ENCODE data around the gene ANAPC16. TPM values are rescaled to one million over a fixed set of nuclear protein-coding genes. Genes with fewer than 3 reads are reported as not detected.
"Not testable (repeated sequence)": the region's sequence is repeated elsewhere in the genome, so short reads cannot be mapped to it uniquely, and the experiment has no call there.

The ANAPC16 gene
- total RNA-seq, 1 experiment from 2014 or later: 129 TPM

- Histone ChIP-seq H3K9ac (ENCODE audit: low read length) (no peak overlapping the region), H3K4me3 (ENCODE audit: low read length) (peak overlapping the region; percentile 16; the same call in 1 of the 2 replicates), H3K4me1 (ENCODE audit: low read length) (peaks cover 48% of the 10 kb centered on the region), H3K36me3 (ENCODE audit: insufficient read depth, low read length) (no peaks in the 10 kb centered on the region), H3K9me3 (ENCODE audit: low read length) (no peaks in the 10 kb centered on the region), H3K4me2 (ENCODE audit: low read depth, low read length, poor library complexity, severe bottlenecking) (peak overlapping the region; percentile 99), H3K27me3 (ENCODE audit: low read length) (no peaks in the 10 kb centered on the region), H3K9me2 (replicated peaks; ENCODE audit: insufficient read depth, low read length) (no peaks in the 10 kb centered on the region), H3K27ac (ENCODE audit: low read length) (peak overlapping the region; percentile 69), H4K20me1 (ENCODE audit: insufficient read depth, low read depth, low read length) (peaks cover 5% of the 10 kb centered on the region; the same call in 1 of the 2 replicates), H3K79me2 (ENCODE audit: low read length) (peaks cover 66% of the 10 kb centered on the region), H2AFZ (ENCODE audit: low read length) (no peak overlapping the region)
- peak; percentile 79 for DNase-seq
Measured at GRCh38 chr10:72218325-72218724, 2.5 kb downstream of the ANAPC16 start.

- H2AFZ ChIP-seq (ENCODE audit: low read length): no peak overlapping the region
- H3K4me3 ChIP-seq (ENCODE audit: low read length): peak overlapping the region; percentile 16; the same call in 1 of the 2 replicates
- H3K36me3 ChIP-seq (ENCODE audit: insufficient read depth, low read length): 0 out of 2 replicates have a peak, but pooled peaks cover under 1% of the 10 kb centered on the region
- no peak for DNase-seq
- H3K27ac ChIP-seq (ENCODE audit: low read length): peak overlapping the region; percentile 69
- H3K4me1 ChIP-seq (ENCODE audit: low read length): peaks cover 51% of the 10 kb centered on the region
- no peaks in the 10 kb centered on the region for H3K9me2 ChIP-seq (replicated peaks; ENCODE audit: insufficient read depth, low read length)
- peak overlapping the region; percentile 99 for H3K4me2 ChIP-seq (ENCODE audit: low read depth, low read length, poor library complexity, severe bottlenecking)
- H3K27me3 ChIP-seq (ENCODE audit: low read length): no peaks in the 10 kb centered on the region
- peaks cover 68% of the 10 kb centered on the region for H3K79me2 ChIP-seq (ENCODE audit: low read length)
- no peaks in the 10 kb centered on the region for H3K9me3 ChIP-seq (ENCODE audit: low read length)
- no peak overlapping the region for H3K9ac ChIP-seq (ENCODE audit: low read length)
- H4K20me1 ChIP-seq (ENCODE audit: insufficient read depth, low read depth, low read length): peaks cover 5% of the 10 kb centered on the region; the same call in 1 of the 2 replicates
Measured at GRCh38 chr10:72218726-72219125, 2.9 kb downstream of the ANAPC16 start.

GRCh38 chr10:72219235-72219814 lies 3.5 kb downstream of the ANAPC16 start:
- Histone ChIP-seq H3K79me2 (ENCODE audit: low read length) (peaks cover 67% of the 10 kb centered on the region), H4K20me1 (ENCODE audit: insufficient read depth, low read depth, low read length) (peaks cover 5% of the 10 kb centered on the region; the same call in 1 of the 2 replicates), H3K4me3 (ENCODE audit: low read length) (no peak overlapping the region), H3K9ac (ENCODE audit: low read length) (no peak overlapping the region), H3K9me2 (replicated peaks; ENCODE audit: insufficient read depth, low read length) (no peaks in the 10 kb centered on the region), H3K9me3 (ENCODE audit: low read length) (no peaks in the 10 kb centered on the region), H3K27ac (ENCODE audit: low read length) (peak overlapping the region; percentile 69), H3K36me3 (ENCODE audit: insufficient read depth, low read length) (0 out of 2 replicates have a peak, but pooled peaks cover 5% of the 10 kb centered on the region), H2AFZ (ENCODE audit: low read length) (no peak overlapping the region), H3K27me3 (ENCODE audit: low read length) (no peaks in the 10 kb centered on the region), H3K4me1 (ENCODE audit: low read length) (peaks cover 51% of the 10 kb centered on the region), H3K4me2 (ENCODE audit: low read depth, low read length, poor library complexity, severe bottlenecking) (peak overlapping the region; percentile 99)
- DNase-seq: no peak

- Histone ChIP-seq H3K27me3 (ENCODE audit: low read length) (no peaks in the 10 kb centered on the region), H3K79me2 (ENCODE audit: low read length) (peaks cover 57% of the 10 kb centered on the region), H3K9ac (ENCODE audit: low read length) (no peak overlapping the region), H2AFZ (ENCODE audit: low read length) (no peak overlapping the region), H3K4me3 (ENCODE audit: low read length) (no peak overlapping the region), H3K27ac (ENCODE audit: low read length) (no peak overlapping the region), H3K9me3 (ENCODE audit: low read length) (no peaks in the 10 kb centered on the region), H3K36me3 (ENCODE audit: insufficient read depth, low read length) (peaks cover 11% of the 10 kb centered on the region; the same call in 1 of the 2 replicates), H3K9me2 (replicated peaks; ENCODE audit: insufficient read depth, low read length) (no peaks in the 10 kb centered on the region), H3K4me1 (ENCODE audit: low read length) (peaks cover 40% of the 10 kb centered on the region), H4K20me1 (ENCODE audit: insufficient read depth, low read depth, low read length) (peaks cover 5% of the 10 kb centered on the region; the same call in 1 of the 2 replicates), H3K4me2 (ENCODE audit: low read depth, low read length, poor library complexity, severe bottlenecking) (no peak overlapping the region)
- DNase-seq: peak; percentile 36
Measured at GRCh38 chr10:72220637-72221036, 4.8 kb downstream of the ANAPC16 start.

GRCh38 chr10:72221278-72221677 lies 5.5 kb downstream of the ANAPC16 start:
- Histone ChIP-seq H3K27ac (ENCODE audit: low read length) (no peak overlapping the region), H4K20me1 (ENCODE audit: insufficient read depth, low read depth, low read length) (peaks cover 5% of the 10 kb centered on the region; the same call in 1 of the 2 replicates), H3K4me1 (ENCODE audit: low read length) (peaks cover 40% of the 10 kb centered on the region), H3K4me3 (ENCODE audit: low read length) (no peak overlapping the region), H2AFZ (ENCODE audit: low read length) (no peak overlapping the region), H3K9me2 (replicated peaks; ENCODE audit: insufficient read depth, low read length) (no peaks in the 10 kb centered on the region), H3K27me3 (ENCODE audit: low read length) (no peaks in the 10 kb centered on the region), H3K36me3 (ENCODE audit: insufficient read depth, low read length) (peaks cover 11% of the 10 kb centered on the region; the same call in 1 of the 2 replicates), H3K4me2 (ENCODE audit: low read depth, low read length, poor library complexity, severe bottlenecking) (no peak overlapping the region), H3K9ac (ENCODE audit: low read length) (no peak overlapping the region), H3K79me2 (ENCODE audit: low read length) (peaks cover 58% of the 10 kb centered on the region), H3K9me3 (ENCODE audit: low read length) (no peaks in the 10 kb centered on the region)
- DNase-seq: no peak

GRCh38 chr10:72223743-72224101 lies 7.9 kb downstream of the ANAPC16 start:
- no peaks in the 10 kb centered on the region for H3K9me3 ChIP-seq (ENCODE audit: low read length)
- H3K4me3 ChIP-seq (ENCODE audit: low read length): no peak overlapping the region
- no peaks in the 10 kb centered on the region for H3K9me2 ChIP-seq (replicated peaks; ENCODE audit: insufficient read depth, low read length)
- H3K79me2 ChIP-seq (ENCODE audit: low read length): peaks cover 55% of the 10 kb centered on the region
- peaks cover 11% of the 10 kb centered on the region; the same call in 1 of the 2 replicates for H3K36me3 ChIP-seq (ENCODE audit: insufficient read depth, low read length)
- H3K4me1 ChIP-seq (ENCODE audit: low read length): peaks cover 33% of the 10 kb centered on the region
- no peak overlapping the region for H2AFZ ChIP-seq (ENCODE audit: low read length)
- DNase-seq: no peak
- no peaks in the 10 kb centered on the region; the same call in 1 of the 2 replicates for H4K20me1 ChIP-seq (ENCODE audit: insufficient read depth, low read depth, low read length)
- H3K27me3 ChIP-seq (ENCODE audit: low read length): no peaks in the 10 kb centered on the region
- H3K9ac ChIP-seq (ENCODE audit: low read length): no peak overlapping the region
- H3K4me2 ChIP-seq (ENCODE audit: low read depth, low read length, poor library complexity, severe bottlenecking): no peak overlapping the region
- H3K27ac ChIP-seq (ENCODE audit: low read length): peak overlapping the region; percentile 3; the same call in 1 of the 2 replicates

- Histone ChIP-seq H3K4me1 (ENCODE audit: low read length) (peaks cover 28% of the 10 kb centered on the region), H3K79me2 (ENCODE audit: low read length) (peaks cover 54% of the 10 kb centered on the region), H3K36me3 (ENCODE audit: insufficient read depth, low read length) (peaks cover 11% of the 10 kb centered on the region; the same call in 1 of the 2 replicates)
- not testable (repeated sequence) for DNase-seq; H3K27me3 ChIP-seq (ENCODE audit: low read length); H4K20me1 ChIP-seq (ENCODE audit: insufficient read depth, low read depth, low read length); H3K9me3 ChIP-seq (ENCODE audit: low read length); H2AFZ ChIP-seq (ENCODE audit: low read length); H3K4me2 ChIP-seq (ENCODE audit: low read depth, low read length, poor library complexity, severe bottlenecking); H3K9me2 ChIP-seq (replicated peaks; ENCODE audit: insufficient read depth, low read length); H3K9ac ChIP-seq (ENCODE audit: low read length); H3K27ac ChIP-seq (ENCODE audit: low read length); H3K4me3 ChIP-seq (ENCODE audit: low read length)
Measured at GRCh38 chr10:72224191-72224590, 8.4 kb downstream of the ANAPC16 start.

- Histone ChIP-seq H4K20me1 (ENCODE audit: insufficient read depth, low read depth, low read length) (no peaks in the 10 kb centered on the region), H3K79me2 (ENCODE audit: low read length) (peaks cover 52% of the 10 kb centered on the region)
Measured at GRCh38 chr10:72226418-72227027, 10.7 kb downstream of the ANAPC16 start.

More at GRCh38 chr10:72226418-72227027, 10.7 kb downstream of the ANAPC16 start:
- H3K9me3 ChIP-seq (ENCODE audit: low read length): no peaks in the 10 kb centered on the region
- H3K9me2 ChIP-seq (replicated peaks; ENCODE audit: insufficient read depth, low read length): no peaks in the 10 kb centered on the region
- no peak overlapping the region for H3K4me3 ChIP-seq (ENCODE audit: low read length)
- H2AFZ ChIP-seq (ENCODE audit: low read length): no peak overlapping the region
- H3K4me2 ChIP-seq (ENCODE audit: low read depth, low read length, poor library complexity, severe bottlenecking): no peak overlapping the region
- DNase-seq: no peak
- H3K27me3 ChIP-seq (ENCODE audit: low read length): no peaks in the 10 kb centered on the region
- peak overlapping the region; percentile 32; the same call in 1 of the 2 replicates for H3K27ac ChIP-seq (ENCODE audit: low read length)
- H3K9ac ChIP-seq (ENCODE audit: low read length): no peak overlapping the region
- peaks cover 19% of the 10 kb centered on the region; the same call in 1 of the 2 replicates for H3K36me3 ChIP-seq (ENCODE audit: insufficient read depth, low read length)
- peaks cover 24% of the 10 kb centered on the region for H3K4me1 ChIP-seq (ENCODE audit: low read length)
